ENCODE data around the gene BNIP3.
"Not testable (repeated sequence)": the region's sequence is repeated elsewhere in the genome, so short reads cannot be mapped to it uniquely, and the experiment has no call there.

BNIP3 gene

DNA sequence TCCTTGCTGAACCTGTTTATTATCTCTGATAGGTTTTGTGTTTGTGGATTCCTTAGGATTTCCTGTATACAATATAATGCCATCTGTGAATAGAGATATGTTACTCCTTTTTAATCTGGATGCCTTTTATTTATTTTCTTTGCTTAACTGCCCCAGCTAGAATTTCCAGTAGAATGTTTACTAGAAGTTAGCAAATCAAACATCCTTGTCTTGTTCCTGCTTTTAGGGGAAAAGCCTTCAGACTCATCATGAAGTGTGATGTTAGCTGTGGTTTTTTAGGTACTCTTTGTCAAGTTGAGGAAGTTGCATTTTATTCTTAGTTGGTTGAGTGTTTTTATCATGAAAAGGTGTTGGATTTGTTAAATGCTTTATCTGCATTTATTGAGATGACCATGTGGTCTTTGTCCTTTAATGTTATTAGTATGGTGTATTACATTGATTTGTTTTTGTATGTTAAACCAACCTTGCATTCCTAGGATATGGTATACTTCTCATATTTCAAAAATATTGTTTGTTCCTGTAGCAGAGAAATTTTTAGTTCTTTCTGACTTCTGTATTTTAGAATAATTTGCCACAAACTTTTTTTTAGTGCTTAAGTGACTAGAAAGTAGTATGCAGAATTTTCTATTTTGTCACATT is 56.6 kb downstream of the BNIP3 start:
- Histone ChIP-seq H3K9me3 (ENCODE audit: low read length) (peaks cover 11% of the 10 kb centered on the region), H2AFZ (ENCODE audit: low read depth, low read length) (no peak overlapping the region), H3K36me3 (ENCODE audit: insufficient read depth, low read length) (peaks cover 5% of the 10 kb centered on the region), H3K4me1 (ENCODE audit: insufficient read depth, low read length) (peaks cover 11% of the 10 kb centered on the region), H3K4me3 (ENCODE audit: low read length) (no peak overlapping the region), H3K27me3 (ENCODE audit: insufficient read depth, low read length) (no peaks in the 10 kb centered on the region)

DNA sequence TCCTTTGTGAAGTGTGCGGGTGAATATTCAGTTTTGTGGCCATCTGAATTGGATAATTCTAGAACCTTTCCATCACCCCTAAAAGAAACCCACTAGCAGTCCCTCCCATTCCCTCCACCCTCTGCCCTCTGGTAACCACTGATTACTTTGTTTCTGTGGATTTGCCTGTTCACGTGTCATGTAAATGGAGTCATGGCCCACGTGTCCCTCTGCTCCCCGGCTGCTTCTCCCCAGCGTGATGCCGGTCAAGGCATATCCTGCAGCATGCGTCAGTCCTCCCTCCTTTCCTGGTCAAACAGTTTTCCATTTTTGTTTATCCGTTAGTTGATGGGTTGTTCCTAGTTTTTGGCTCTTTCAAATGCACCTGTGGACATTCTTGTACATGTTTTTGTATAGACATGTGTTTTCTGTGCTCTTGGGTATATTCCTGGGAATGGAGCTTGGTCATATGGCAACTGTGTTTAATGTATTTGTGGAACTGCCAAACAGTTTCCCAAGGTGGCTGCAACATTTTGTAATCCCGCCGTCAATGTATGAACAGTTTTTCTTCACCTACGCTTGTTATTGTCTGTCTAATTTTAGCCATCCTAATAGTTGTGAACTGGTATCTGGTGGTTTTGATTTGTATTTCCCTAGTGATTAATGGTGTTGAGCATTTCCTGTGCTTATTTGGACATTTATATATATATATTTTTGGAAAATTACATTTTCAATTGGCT is 58.5 kb downstream of the BNIP3 start:
- Histone ChIP-seq H3K4me1 (ENCODE audit: insufficient read depth, low read length) (peaks cover 8% of the 10 kb centered on the region), H3K9me3 (ENCODE audit: low read length) (peaks cover 8% of the 10 kb centered on the region), H3K36me3 (ENCODE audit: insufficient read depth, low read length) (no peaks in the 10 kb centered on the region), H3K4me3 (ENCODE audit: low read length) (no peak overlapping the region), H2AFZ (ENCODE audit: low read depth, low read length) (no peak overlapping the region), H3K27me3 (ENCODE audit: insufficient read depth, low read length) (no peaks in the 10 kb centered on the region)

DNA sequence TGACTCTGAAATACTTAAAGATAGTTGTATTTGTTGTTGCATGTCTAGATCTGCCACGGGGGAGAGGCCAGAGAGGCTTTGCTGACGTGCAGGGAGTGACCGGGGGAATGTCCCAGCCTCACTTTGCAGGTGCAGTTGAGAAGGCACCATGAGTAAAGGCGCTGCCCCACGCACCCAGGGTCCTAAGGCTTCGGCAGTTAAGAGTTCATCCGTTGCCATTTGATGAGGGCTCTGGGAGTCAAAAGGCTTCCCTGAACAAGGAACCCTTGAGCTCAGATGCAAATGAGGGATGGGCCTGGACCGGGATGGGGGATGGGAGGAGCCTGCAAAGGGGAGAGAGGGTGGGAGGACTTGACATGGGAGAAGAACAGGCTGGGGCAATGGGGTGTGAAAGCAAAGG is 60.5 kb downstream of the BNIP3 start:
- H2AFZ ChIP-seq (ENCODE audit: low read depth, low read length): no peak overlapping the region
- H3K27me3 ChIP-seq (ENCODE audit: insufficient read depth, low read length): no peaks in the 10 kb centered on the region
- H3K4me3 ChIP-seq (ENCODE audit: low read length): no peak overlapping the region
- no peaks in the 10 kb centered on the region for H3K36me3 ChIP-seq (ENCODE audit: insufficient read depth, low read length)
- peaks cover 8% of the 10 kb centered on the region for H3K4me1 ChIP-seq (ENCODE audit: insufficient read depth, low read length)
- H3K9me3 ChIP-seq (ENCODE audit: low read length): peaks cover 9% of the 10 kb centered on the region

DNA sequence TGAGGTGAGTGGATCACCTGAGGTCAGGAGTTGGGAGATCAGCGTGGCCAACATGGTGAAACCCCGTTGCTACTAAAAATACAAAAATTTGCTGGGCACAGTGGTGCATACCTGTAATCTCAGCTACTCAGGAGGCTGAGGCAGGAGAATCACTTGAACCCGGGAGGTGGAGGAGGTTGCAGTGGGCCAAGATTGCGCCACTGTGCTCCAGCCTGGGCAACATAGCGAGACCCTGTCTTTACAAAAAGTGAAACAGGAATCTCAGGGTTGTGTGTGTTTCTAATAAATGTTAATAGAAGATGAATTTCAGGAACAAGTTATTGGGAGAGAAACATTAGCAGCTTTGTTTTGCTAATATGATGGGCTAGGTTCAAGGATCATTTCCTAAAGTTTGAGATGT is 61.0 kb downstream of the BNIP3 start:
- Histone ChIP-seq H3K4me3 (ENCODE audit: low read length) (no peak overlapping the region), H3K4me1 (ENCODE audit: insufficient read depth, low read length) (peaks cover 8% of the 10 kb centered on the region), H3K9me3 (ENCODE audit: low read length) (peaks cover 7% of the 10 kb centered on the region), H3K27me3 (ENCODE audit: insufficient read depth, low read length) (no peaks in the 10 kb centered on the region), H3K36me3 (ENCODE audit: insufficient read depth, low read length) (no peaks in the 10 kb centered on the region), H2AFZ (ENCODE audit: low read depth, low read length) (no peak overlapping the region)

DNA sequence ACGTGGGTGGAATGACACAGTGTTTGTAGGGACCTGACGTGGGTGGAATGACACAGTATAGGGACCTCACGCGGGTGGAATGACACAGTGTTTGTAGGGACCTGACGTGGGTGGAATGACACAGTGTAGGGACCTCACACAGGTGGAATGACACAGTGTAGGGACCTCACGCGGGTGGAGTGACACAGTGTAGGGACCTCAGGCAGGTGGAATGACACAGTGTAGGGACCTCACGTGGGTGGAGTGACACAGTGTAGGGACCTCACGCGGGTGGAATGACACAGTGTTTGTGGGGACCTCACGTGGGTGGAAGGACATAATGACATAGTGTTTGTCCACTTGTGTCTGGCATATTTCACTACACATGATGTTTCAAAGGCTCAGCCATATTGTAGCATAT is 61.6 kb downstream of the BNIP3 start:
- H3K4me3 ChIP-seq (ENCODE audit: low read length): no peak overlapping the region
- H3K27me3 ChIP-seq (ENCODE audit: insufficient read depth, low read length): no peaks in the 10 kb centered on the region
- no peaks in the 10 kb centered on the region for H3K36me3 ChIP-seq (ENCODE audit: insufficient read depth, low read length)
- H3K9me3 ChIP-seq (ENCODE audit: low read length): peaks cover 5% of the 10 kb centered on the region
- H3K4me1 ChIP-seq (ENCODE audit: insufficient read depth, low read length): peaks cover 8% of the 10 kb centered on the region
- H2AFZ ChIP-seq (ENCODE audit: low read depth, low read length): no peak overlapping the region

DNA sequence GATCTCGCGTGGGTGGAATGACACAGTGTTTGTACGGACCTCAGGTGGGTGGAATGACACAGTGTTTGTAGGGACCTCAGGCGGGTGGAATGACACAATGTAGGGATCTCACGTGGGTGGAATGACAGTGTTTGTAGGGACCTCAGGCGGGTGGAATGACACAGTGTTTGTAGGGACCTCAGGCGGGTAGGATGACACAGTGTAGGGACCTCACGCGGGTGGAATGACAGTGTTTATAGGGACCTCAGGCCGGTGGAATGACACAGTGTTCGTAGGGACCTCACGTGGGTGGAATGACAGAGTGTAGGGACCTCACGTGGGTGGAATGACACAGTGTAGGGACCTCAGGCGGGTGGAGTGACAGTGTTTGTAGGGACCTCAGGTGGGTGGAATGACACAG is 62.3 kb downstream of the BNIP3 start:
- H3K4me1 ChIP-seq (ENCODE audit: insufficient read depth, low read length); H2AFZ ChIP-seq (ENCODE audit: low read depth, low read length); H3K9me3 ChIP-seq (ENCODE audit: low read length); H3K4me3 ChIP-seq (ENCODE audit: low read length); H3K27me3 ChIP-seq (ENCODE audit: insufficient read depth, low read length); H3K36me3 ChIP-seq (ENCODE audit: insufficient read depth, low read length): not testable (repeated sequence)

All from neuron (in vitro differentiated cells).